RWPE2 (cell line): ENCODE measurements around the gene RNMT.

Experiments used
- ATAC-seq: fragments of 200-7000 bp; cut with Tn5 transposase; 3 replicates; pipeline ENCODE4 v1.9.1; 2021; ENCODE audit warnings: low read depth
- DNase-seq: peaks from one replicate; pipeline ENCODE4 v3.0.0-alpha.2; 2020; ENCODE audit warnings: low spot score
- H3K27ac ChIP-seq: fragments of 450-650 bp; 2 replicates; pipeline ENCODE4 v1.5.1; 2017; ENCODE audit warnings: mild to moderate bottlenecking; ENCODE audit not compliant: poor library complexity, severe bottlenecking
- H3K27me3 ChIP-seq: fragments of 250-450 bp; sonication (Bioruptor Pico); 2 replicates; pipeline ENCODE4 v1.5.1; 2021; ENCODE audit warnings: mild to moderate bottlenecking, moderate library complexity; ENCODE audit not compliant: insufficient read depth, poor library complexity, severe bottlenecking
- H3K36me3 ChIP-seq: fragments of 250-450 bp; sonication (Bioruptor Pico); 2 replicates; pipeline ENCODE4 v1.5.1; 2020; ENCODE audit warnings: low read depth, mild to moderate bottlenecking, moderate library complexity
- H3K4me1 ChIP-seq: fragments of 250-450 bp; sonication (Bioruptor Pico); 2 replicates; pipeline ENCODE4 v1.5.1; 2021; ENCODE audit warnings: mild to moderate bottlenecking, moderate library complexity; ENCODE audit not compliant: insufficient read depth, poor library complexity, severe bottlenecking
- H3K4me3 ChIP-seq: fragments of 250-450 bp; sonication (Bioruptor Pico); 2 replicates; pipeline ENCODE4 v1.5.1; 2021; ENCODE audit warnings: mild to moderate bottlenecking, moderate library complexity; ENCODE audit not compliant: severe bottlenecking
- H3K9me3 ChIP-seq: fragments of 250-450 bp; sonication (Bioruptor Pico); 2 replicates; pipeline ENCODE4 v1.5.1; 2021; ENCODE audit warnings: mild to moderate bottlenecking, moderate library complexity; ENCODE audit not compliant: severe bottlenecking
- TF ChIP-seq, protein P1 (sequence below): fragments of 450-650 bp; IDR thresholded peaks from one replicate; pipeline ENCODE4 v1.5.1; 2017; ENCODE audit warnings: mild to moderate bottlenecking, moderate library complexity; ENCODE audit not compliant: poor library complexity, severe bottlenecking

Gene RNMT

DNA sequence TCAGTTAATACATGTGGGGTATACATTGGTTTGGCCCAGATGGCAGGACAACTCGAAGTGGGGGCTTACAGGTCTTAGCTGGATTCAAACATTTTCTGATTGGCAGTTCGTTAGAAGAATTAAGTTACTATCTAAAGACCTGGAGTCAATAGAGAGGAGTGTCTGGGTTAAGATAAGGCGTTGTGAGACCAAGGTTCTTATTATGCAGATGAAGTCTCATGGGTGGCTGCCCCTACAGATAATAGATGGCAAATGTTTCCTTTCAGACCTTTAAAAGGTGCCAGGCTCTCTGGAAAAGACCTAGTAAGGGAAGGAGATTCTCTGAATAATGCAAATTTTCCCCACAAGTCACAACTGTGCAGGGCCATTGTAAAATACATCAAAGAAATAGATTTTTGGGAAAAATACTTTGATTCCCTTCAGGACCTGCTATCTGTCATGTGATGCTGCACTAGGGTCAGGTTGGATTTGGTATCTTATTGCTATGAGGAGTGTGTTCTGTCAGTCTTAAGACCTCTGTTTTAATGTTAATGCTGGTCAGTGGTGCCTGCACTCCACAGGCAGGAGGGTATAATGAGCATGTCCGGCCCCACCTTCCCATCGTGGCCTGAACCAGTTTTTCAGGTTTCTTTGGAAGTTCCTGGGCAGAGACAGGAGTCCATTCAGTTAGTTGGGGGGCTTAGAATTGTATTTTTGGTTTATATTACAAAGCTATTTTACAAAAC, 83.2 kb downstream of the RNMT start:
- no peaks in the 10 kb centered on the region for H3K27me3 ChIP-seq
- H3K27ac ChIP-seq: no peak overlapping the region

GRCh38 chr18:13810950-13811485, 84.5 kb downstream of the RNMT start:
- H3K4me1 ChIP-seq: peaks cover 11% of the 10 kb centered on the region
- no peaks in the 10 kb centered on the region for H3K27me3 ChIP-seq
- H3K36me3 ChIP-seq: no peaks in the 10 kb centered on the region
- H3K4me3 ChIP-seq: no peak overlapping the region
- DNase-seq: no peak
- TF ChIP-seq, protein P1, sequence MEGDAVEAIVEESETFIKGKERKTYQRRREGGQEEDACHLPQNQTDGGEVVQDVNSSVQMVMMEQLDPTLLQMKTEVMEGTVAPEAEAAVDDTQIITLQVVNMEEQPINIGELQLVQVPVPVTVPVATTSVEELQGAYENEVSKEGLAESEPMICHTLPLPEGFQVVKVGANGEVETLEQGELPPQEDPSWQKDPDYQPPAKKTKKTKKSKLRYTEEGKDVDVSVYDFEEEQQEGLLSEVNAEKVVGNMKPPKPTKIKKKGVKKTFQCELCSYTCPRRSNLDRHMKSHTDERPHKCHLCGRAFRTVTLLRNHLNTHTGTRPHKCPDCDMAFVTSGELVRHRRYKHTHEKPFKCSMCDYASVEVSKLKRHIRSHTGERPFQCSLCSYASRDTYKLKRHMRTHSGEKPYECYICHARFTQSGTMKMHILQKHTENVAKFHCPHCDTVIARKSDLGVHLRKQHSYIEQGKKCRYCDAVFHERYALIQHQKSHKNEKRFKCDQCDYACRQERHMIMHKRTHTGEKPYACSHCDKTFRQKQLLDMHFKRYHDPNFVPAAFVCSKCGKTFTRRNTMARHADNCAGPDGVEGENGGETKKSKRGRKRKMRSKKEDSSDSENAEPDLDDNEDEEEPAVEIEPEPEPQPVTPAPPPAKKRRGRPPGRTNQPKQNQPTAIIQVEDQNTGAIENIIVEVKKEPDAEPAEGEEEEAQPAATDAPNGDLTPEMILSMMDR: no peak
- no peak overlapping the region for H3K27ac ChIP-seq
- no peaks in the 10 kb centered on the region for H3K9me3 ChIP-seq
- ATAC-seq: peak; percentile 37; the same call in 1 of the 3 replicates

More for the DNA sequence above, 83.2 kb downstream of the RNMT start:
- TF ChIP-seq, protein P1: no peak
- ATAC-seq (0 out of 3 replicates have a peak, but pooled peaks have one; percentile 24), DNase-seq (no peak)
- Histone ChIP-seq H3K4me3 (no peak overlapping the region), H3K36me3 (no peaks in the 10 kb centered on the region), H3K4me1 (peaks cover 11% of the 10 kb centered on the region), H3K9me3 (no peaks in the 10 kb centered on the region)

GRCh38 chr18:13811993-13812392, 85.5 kb downstream of the RNMT start:
- Histone ChIP-seq H3K27me3 (no peaks in the 10 kb centered on the region), H3K36me3 (no peaks in the 10 kb centered on the region), H3K9me3 (no peaks in the 10 kb centered on the region), H3K27ac (no peak overlapping the region), H3K4me3 (no peak overlapping the region), H3K4me1 (peaks cover 11% of the 10 kb centered on the region)
- no peak for DNase-seq
- TF ChIP-seq, protein P1: no peak
- ATAC-seq: peak; percentile 43; the same call in 1 of the 3 replicates

DNA sequence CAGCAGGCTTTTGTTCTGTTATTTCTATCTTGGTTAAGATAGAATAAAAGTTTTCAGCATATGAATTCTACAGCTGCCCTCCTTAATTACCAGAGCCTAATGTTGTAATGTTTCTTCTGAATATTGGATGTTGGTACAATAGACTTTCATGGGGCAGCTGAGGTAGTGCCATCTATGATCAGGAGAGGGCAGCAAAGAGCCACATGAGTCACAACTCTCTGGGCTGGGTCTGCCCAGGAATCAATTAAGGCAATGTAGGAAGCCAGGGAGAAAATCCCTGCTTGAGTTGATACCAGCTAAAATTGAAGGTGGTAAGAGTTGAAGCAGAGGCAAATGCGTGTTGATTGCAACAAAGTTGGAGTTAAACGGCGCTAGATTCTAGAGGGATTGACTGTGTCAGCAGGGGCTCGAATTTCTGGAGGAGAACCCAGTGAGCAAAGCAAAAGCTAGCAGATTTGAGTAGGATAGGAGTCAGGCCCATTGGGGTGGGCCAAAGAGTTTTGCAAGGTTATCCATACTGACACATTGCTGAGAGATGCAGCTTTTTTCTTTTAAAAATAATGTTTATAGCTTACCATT, 86.9 kb downstream of the RNMT start:
- no peaks in the 10 kb centered on the region for H3K27me3 ChIP-seq
- no peak overlapping the region for H3K4me3 ChIP-seq
- no peaks in the 10 kb centered on the region for H3K36me3 ChIP-seq
- H3K9me3 ChIP-seq: no peaks in the 10 kb centered on the region
- H3K27ac ChIP-seq: no peak overlapping the region
- no peak for DNase-seq
- TF ChIP-seq, protein P1: peak; percentile 86
- peak; percentile 85 for ATAC-seq
- H3K4me1 ChIP-seq: peaks cover 11% of the 10 kb centered on the region
